HCT116 (cell line): Measurements from ENCODE around the gene PLRG1. TPM values are rescaled to one million over a fixed set of nuclear protein-coding genes. Genes with fewer than 3 reads are reported as not detected.

Experiments
- ATAC-seq: fragments of 200-7000 bp; cut with Tn5 transposase; 2 replicates; pipeline ENCODE4 v1.9.1; 2020; ENCODE audit warnings: mild to moderate bottlenecking, moderate library complexity
- BruUV-seq: library from RNA; stranded (reverse); fragments of 400-500 nt; replicated peaks from 2 replicates; lab custom pipeline; 2021; lab: Mats Ljungman, UMichigan
- CTCF ChIA-PET: fragments of 300-600 bp; sonication (Branson Sonifier 250); formaldehyde crosslinking; loops from one replicate; lab custom pipeline; 2021; ENCODE audit warnings: antibody characterized with exemption; lab: Charles Lee
- POLR2A ChIA-PET: fragments of 300-600, 350-600 bp; sonication (Branson Sonifier 250); formaldehyde crosslinking; loops from one replicate; lab custom pipeline; 2021; ENCODE audit warnings: antibody characterized with exemption; lab: Charles Lee
- RAD21 ChIA-PET, 2 experiments: fragments of 300-600 bp; sonication (Branson Sonifier 250); formaldehyde crosslinking; loops; one replicate each; lab custom pipeline; 2023; ENCODE audit warnings: low total read pairs in 2 of 2; ENCODE audit not compliant: uncharacterized antibody in 2 of 2, unreplicated experiment in 2 of 2, low non-redundant PET in 1 of 2; lab: Charles Lee
- DNase-seq: peaks from one replicate; pipeline ENCODE4 v3.0.0-alpha.2; 2010; ENCODE audit warnings: low read depth, low spot score
- H2AFZ ChIP-seq: fragments of 200-600 bp; shearing (Covaris generic), sonication (generic); 2 replicates; pipeline ENCODE4 v1.6.1; 2017; ENCODE audit warnings: low read depth, mixed run types, mixed read lengths, antibody characterized with exemption, low read length; ENCODE audit not compliant: poor library complexity, severe bottlenecking
- H3K27ac ChIP-seq: 2 replicates; pipeline ENCODE4 v1.5.1; 2012; ENCODE audit warnings: low read depth, low read length
- H3K27me3 ChIP-seq: fragments of 200-600 bp; sonication (generic); 2 replicates; pipeline ENCODE4 v1.6.1; 2016; ENCODE audit warnings: mixed run types, low read length, mixed read lengths; ENCODE audit not compliant: insufficient read depth
- H3K36me3 ChIP-seq, 2 experiments: fragments of 200-500 bp in 1 of 2; fragments of 200-600 bp in 1 of 2; sonication (Bioruptor generic) in 1 of 2; sonication (generic) in 1 of 2; 2 replicates each; pipeline versions ENCODE4 v1.5.1 to v1.6.1; 2014 to 2016; ENCODE audit warnings: low read length in 2 of 2, inconsistent platforms in 1 of 2, mixed read lengths in 1 of 2, mixed run types in 1 of 2; ENCODE audit not compliant: insufficient read depth in 2 of 2, control insufficient read depth in 1 of 2
- H3K4me1 ChIP-seq, 2 experiments: fragments of 200-600 bp in 1 of 2; sonication (generic) in 1 of 2; 2 replicates each; pipeline versions ENCODE4 v1.5.1 to v1.6.1; 2012 to 2017; ENCODE audit warnings: low read length in 2 of 2, inconsistent platforms in 1 of 2, mild to moderate bottlenecking in 1 of 2, mixed read lengths in 1 of 2, mixed run types in 1 of 2, moderate library complexity in 1 of 2; ENCODE audit not compliant: insufficient read depth in 2 of 2, control insufficient read depth in 1 of 2
- H3K4me2 ChIP-seq: fragments of 200-600 bp; sonication (generic); 2 replicates; pipeline ENCODE4 v1.6.1; 2017; ENCODE audit warnings: mixed run types, low read length, mixed read lengths
- H3K4me3 ChIP-seq, 2 experiments: fragments of 200-600 bp in 1 of 2; sonication (generic) in 1 of 2; replicated peaks in 1 of 2; 2 replicates each; pipeline ENCODE4 v1.5.1; 2011 to 2016; ENCODE audit warnings: low read length in 2 of 2, control low read depth in 1 of 2, low read depth in 1 of 2, mild to moderate bottlenecking in 1 of 2, mixed read lengths in 1 of 2, mixed run types in 1 of 2
- H3K79me2 ChIP-seq: fragments of 200-600 bp; sonication (generic); 2 replicates; pipeline ENCODE4 v1.6.1; 2017; ENCODE audit warnings: mild to moderate bottlenecking, mixed run types, low read length, moderate library complexity, mixed read lengths; ENCODE audit not compliant: insufficient read depth
- H3K9ac ChIP-seq: fragments of 200-600 bp; sonication (generic); 2 replicates; pipeline ENCODE4 v1.6.1; 2016; ENCODE audit warnings: low read length, mixed read lengths
- H3K9me2 ChIP-seq: fragments of 200-600 bp; sonication (generic), shearing (Covaris generic); 2 replicates; pipeline ENCODE4 v1.6.1; 2017; ENCODE audit warnings: mixed run types, mild to moderate bottlenecking, moderate library complexity; ENCODE audit not compliant: insufficient read depth
- H3K9me3 ChIP-seq, 2 experiments: fragments of 200-500 bp in 1 of 2; fragments of 200-600 bp in 1 of 2; sonication (Bioruptor generic) in 1 of 2; sonication (generic) in 1 of 2; 2 replicates each; pipeline ENCODE4 v1.6.1; 2014 to 2017; ENCODE audit warnings: low read length in 2 of 2, mixed read lengths in 2 of 2, inconsistent platforms in 1 of 2, low read depth in 1 of 2, mild to moderate bottlenecking in 1 of 2, mixed run types in 1 of 2, moderate library complexity in 1 of 2; ENCODE audit not compliant: control insufficient read depth in 1 of 2, insufficient read depth in 1 of 2
- H4K20me1 ChIP-seq: fragments of 200-600 bp; sonication (generic), shearing (Covaris generic); 2 replicates; pipeline ENCODE4 v1.6.1; 2017; ENCODE audit warnings: mixed run types, mild to moderate bottlenecking, moderate library complexity; ENCODE audit not compliant: insufficient read depth
- RAD21 ChIP-seq: IDR thresholded peaks from 2 replicates; pipeline ENCODE4 v1.6.1; 2012; ENCODE audit warnings: low read depth, mild to moderate bottlenecking
- TCF7L2 ChIP-seq: IDR thresholded peaks from 2 replicates; pipeline ENCODE4 v1.7.0; 2011; ENCODE audit warnings: borderline replicate concordance, inconsistent platforms; ENCODE audit not compliant: insufficient read depth, insufficient read length; ENCODE audit errors: extremely low read depth
- intact Hi-C: fragments of 100-400 bp; cut with micrococcal nuclease; formaldehyde crosslinking; loops from 2 replicates; pipeline ENCODE4 v1.10.0; 2022
- total RNA-seq: library from RNA; stranded (reverse); gene quantifications from one replicate; pipeline ENCODE4 v1.2.1, GENCODE V29; 2021; ENCODE audit not compliant: unreplicated experiment
- TF ChIP-seq, protein P1 (sequence below): IDR thresholded peaks from 2 replicates; pipeline ENCODE4 v1.6.1; 2012
- TF ChIP-seq, protein P2 (sequence below): IDR thresholded peaks from 2 replicates; pipeline ENCODE4 v1.6.1; 2012
- TF ChIP-seq, protein P3 (sequence below), 3 experiments: fragments of 200-600 bp in 1 of 3; sonication (generic) in 1 of 3; IDR thresholded peaks in 2 of 3; conservative IDR thresholded peaks in 1 of 3; 2 replicates each; pipeline ENCODE4 v1.5.1; 2012 to 2017; ENCODE audit warnings: low read depth in 2 of 3, low read length in 2 of 3, antibody characterized with exemption in 1 of 3, borderline replicate concordance in 1 of 3, control low read depth in 1 of 3, mild to moderate bottlenecking in 1 of 3, mixed read lengths in 1 of 3, mixed run types in 1 of 3, moderate library complexity in 1 of 3; ENCODE audit not compliant: insufficient read depth in 1 of 3

The PLRG1 gene
- total RNA-seq, 1 experiment from 2014 or later: 141 TPM

DNA sequence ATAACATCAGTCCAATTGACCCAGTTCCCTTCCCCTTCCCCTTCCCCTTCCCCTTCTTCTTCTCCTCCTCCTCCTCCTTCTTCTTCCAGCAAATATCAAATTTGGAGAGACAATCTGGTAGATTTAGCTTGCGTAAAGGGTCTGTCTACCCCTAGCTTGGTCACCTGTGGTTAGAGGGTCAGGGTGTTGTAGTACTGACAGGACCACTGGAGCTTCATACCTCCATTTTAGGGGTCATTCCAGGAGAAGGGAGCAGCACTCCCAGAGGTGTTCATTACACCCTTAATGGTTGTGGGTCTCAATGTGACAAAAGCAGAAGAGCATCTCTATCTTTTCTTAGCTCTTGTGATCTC, 8.9 kb upstream of the PLRG1 start (continued):
- TF ChIP-seq TCF7L2: no peak

DNA sequence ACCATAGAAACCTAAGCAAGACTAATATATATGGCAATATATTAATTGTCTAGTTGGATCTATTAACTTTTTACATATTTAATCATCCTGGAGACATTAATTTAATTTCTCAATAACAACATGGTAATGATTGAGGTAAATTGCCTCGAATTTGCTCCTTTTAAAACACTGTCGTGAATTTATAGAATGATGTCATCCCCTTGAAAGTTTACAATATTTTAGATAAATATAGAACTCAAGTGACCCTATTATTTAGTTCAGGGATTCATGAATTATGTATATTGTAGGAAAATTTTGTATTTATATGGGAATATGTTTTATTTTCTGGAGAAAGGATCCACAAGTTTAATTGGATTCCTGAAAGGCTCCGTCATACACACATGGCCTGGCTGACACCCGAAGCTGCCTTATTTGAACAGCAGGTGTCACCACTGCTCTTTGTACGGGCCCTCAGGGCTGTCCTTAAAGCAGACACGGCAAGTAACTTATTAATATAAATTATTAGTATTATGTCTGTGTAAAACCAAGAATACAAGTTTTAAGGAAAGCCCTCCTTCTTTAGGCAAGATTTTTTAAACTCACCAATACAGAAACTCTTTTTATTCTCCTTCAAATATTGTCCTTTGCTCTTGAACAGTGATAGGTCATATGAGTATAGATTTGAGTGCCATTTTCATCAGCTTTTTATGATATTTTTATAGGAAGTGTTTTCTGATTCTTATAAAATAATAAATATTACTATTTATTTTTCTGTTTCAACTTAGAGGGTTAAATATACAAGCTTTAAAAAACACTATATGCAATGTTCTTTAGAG, 1.9 kb upstream of the PLRG1 start:
- Histone ChIP-seq H3K9me3 (no peaks in the 10 kb centered on the region), H3K27me3 (no peaks in the 10 kb centered on the region), H2AFZ (peak overlapping the region; percentile 100), H3K4me3 (no peak overlapping the region), H3K9ac (no peak overlapping the region), H3K36me3 (peaks cover 4 to 5% of the 10 kb centered on the region in 2 experiments), H3K79me2 (peaks cover 31% of the 10 kb centered on the region), H4K20me1 (no peaks in the 10 kb centered on the region), H3K9me2 (no peaks in the 10 kb centered on the region), H3K4me2 (no peak overlapping the region; the same call in 1 of the 2 replicates), H3K4me1 (peaks cover 2 to 12% of the 10 kb centered on the region in 2 experiments; a peak in 3 of 4 replicates), H3K27ac (no peak overlapping the region)
- POLR2A ChIA-PET: interaction anchor here (1.2 kb wide), 1 partner anchor 67 kb away, joined by 4 read pairs; no protein-coding TSS in a partner anchor
- CTCF ChIA-PET: interaction anchor here (1.0 to 6.4 kb wide), 8 partner anchors 7 to 215 kb away, joined by 3 to 175 read pairs (median 4); partner anchors contain the start of genes FGB and LRAT
- DNase-seq (peak; percentile 79), ATAC-seq (peak; percentile 66)
- BruUV-seq: no TSS peak
- RAD21 ChIA-PET: interaction anchor here (1.0 to 1.3 kb wide), 3 partner anchors 67 to 70 kb away, joined by 3 to 7 read pairs (median 6); no protein-coding TSS in a partner anchor
- TF ChIP-seq, protein P1, sequence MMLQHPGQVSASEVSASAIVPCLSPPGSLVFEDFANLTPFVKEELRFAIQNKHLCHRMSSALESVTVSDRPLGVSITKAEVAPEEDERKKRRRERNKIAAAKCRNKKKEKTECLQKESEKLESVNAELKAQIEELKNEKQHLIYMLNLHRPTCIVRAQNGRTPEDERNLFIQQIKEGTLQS: no peak
- TF ChIP-seq RAD21: peak; percentile 86
- TF ChIP-seq, protein P2, sequence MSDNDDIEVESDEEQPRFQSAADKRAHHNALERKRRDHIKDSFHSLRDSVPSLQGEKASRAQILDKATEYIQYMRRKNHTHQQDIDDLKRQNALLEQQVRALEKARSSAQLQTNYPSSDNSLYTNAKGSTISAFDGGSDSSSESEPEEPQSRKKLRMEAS: peak; percentile 44; the same call in 1 of the 2 replicates
- TF ChIP-seq, protein P3, sequence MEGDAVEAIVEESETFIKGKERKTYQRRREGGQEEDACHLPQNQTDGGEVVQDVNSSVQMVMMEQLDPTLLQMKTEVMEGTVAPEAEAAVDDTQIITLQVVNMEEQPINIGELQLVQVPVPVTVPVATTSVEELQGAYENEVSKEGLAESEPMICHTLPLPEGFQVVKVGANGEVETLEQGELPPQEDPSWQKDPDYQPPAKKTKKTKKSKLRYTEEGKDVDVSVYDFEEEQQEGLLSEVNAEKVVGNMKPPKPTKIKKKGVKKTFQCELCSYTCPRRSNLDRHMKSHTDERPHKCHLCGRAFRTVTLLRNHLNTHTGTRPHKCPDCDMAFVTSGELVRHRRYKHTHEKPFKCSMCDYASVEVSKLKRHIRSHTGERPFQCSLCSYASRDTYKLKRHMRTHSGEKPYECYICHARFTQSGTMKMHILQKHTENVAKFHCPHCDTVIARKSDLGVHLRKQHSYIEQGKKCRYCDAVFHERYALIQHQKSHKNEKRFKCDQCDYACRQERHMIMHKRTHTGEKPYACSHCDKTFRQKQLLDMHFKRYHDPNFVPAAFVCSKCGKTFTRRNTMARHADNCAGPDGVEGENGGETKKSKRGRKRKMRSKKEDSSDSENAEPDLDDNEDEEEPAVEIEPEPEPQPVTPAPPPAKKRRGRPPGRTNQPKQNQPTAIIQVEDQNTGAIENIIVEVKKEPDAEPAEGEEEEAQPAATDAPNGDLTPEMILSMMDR (IDR thresholded peaks at IDR 0.05 in 2 of 3, conservative IDR thresholded peaks at IDR 0.05 in 1 of 3; ENCODE audit: borderline replicate concordance in 1 of 3, insufficient read depth in 1 of 3, low read depth in 2 of 3, low read length in 2 of 3): peak; percentile 68 to 83 (median 83)
- intact Hi-C loops: loop anchor here (1.0 to 10.0 kb wide), 6 partner anchors 66 to 820 kb away; no protein-coding TSS in a partner anchor
